GM19238 (cell line): ENCODE data around the gene ZFYVE28.

Experiments used
- DNase-seq: peaks from one replicate; pipeline ENCODE4 v3.0.0; 2011; ENCODE audit warnings: low spot score; ENCODE audit not compliant: insufficient read length

ZFYVE28 gene

DNA sequence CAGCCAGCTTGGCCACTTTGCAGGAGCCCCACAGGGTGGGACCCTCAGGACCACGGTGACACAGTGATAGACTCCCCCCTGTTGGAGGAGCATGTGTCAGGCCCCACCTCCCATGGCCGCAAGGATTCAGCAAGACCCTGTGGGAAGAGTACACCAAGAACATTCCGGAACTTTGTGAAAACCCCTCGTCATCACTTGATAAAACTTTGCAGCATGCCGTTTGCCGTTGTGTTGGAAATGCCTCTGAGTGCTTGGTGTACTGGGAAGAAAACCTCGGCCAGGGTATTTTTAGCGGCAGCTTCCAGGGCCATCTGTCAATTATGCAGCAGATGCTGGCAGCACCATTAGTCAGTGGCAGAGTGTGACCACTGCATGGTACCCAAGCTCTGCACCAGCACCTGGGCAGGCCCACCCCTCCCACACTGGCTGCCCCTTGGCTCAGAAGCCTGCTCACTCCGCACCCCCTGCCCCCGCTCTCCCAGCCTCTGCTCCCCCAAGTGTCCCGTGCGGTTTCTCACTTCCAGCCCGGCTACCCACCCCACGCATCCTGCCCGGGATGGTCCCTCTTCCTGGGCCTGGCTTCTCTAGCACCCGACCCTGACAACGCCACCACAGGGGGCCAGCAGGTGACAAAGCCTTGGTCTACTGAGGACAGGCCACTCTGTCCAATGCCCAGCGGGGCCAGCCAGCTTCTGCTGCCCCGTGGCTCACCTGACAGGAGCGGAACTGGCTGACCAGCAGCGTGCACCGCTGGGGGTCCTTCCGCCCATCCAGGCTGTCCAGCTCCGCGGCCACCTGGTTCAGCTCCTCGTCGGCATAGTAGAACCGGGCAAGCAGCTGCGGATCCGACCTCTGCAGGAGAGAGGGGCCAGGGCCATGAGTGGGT is 65.0 kb downstream of the ZFYVE28 start:
- DNase-seq: no peak

DNA sequence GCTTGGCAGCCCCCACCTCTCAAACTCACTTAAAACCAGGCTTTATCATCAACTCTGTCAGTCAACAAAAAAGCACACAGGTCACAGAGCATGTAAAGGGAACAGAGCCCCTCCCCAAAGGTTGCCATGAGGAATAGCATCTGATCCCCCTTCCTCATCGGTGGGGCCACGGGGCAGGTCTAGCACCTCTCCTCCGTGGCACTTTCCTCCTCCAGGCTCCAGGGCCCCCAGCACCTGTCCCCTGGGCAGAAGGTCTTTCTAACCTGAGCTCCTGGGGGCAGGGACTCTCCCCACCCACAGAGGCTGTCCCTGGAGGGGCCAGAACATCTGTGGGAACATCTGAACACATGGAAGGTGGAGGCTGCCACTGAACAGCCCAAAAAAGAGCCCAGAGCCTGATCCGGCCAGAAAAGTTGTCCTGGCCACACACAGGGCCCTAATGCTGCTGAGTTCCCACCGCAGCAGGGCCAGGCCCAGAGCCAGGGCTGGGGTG is 65.7 kb downstream of the ZFYVE28 start:
- DNase-seq: no peak

DNA sequence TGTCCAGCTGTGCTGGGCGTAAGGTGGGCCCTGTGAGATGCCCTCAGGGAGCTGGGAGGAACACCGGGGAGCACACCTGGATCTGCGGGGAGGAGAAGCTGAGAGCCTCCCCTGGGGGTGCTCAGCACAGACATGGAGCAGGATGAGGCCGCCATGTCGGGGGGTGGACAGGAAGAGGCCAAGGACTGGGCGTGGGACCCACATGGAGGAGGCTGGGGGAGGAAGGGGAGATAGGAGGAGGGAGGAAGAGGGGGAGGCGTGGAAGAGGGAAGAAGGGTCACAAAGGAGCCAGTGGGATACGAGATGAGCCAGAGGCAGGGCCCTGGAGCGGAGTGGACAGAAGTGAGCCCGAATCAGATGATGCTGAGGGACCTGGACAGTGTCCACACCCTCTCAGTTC is 66.3 kb downstream of the ZFYVE28 start:
- DNase-seq: no peak

DNA sequence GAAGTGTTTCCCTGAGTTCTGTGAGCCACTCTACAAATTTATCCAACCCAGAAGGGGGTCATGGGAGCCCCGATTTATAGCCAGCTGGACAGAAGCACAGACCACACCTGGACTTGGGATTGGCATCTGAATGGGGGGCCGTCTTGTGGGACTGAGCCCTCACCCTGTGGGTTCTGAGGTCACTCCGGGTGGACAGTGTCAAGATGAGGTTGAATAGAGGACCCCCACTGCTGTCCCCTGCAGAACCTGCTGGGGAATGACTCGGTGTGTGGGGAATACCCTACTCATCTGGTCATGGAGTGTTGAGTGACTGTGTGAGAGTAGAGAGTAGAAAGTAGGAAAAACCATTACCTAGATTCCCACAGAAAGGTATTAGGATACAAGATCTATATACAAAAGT is 67.5 kb downstream of the ZFYVE28 start:
- no peak for DNase-seq

DNA sequence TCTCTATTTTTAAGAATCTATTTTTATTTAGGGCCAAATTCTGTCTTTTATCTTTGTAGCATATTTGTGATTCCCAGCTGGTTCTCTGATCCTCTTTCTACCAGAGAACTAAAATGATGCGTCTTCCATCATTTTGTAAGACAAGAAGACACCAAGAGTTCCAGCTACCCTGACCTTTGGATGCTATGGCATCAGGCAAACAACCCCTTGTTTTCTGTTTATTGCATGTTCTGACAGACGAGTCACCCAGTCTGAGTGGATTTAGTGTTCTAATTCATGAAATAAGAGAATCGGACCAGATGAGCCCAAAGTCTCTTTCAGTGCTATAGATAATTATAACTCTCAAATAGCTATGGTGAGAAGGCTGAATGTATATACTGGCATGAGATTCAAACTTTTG is 69.7 kb downstream of the ZFYVE28 start:
- no peak for DNase-seq

DNA sequence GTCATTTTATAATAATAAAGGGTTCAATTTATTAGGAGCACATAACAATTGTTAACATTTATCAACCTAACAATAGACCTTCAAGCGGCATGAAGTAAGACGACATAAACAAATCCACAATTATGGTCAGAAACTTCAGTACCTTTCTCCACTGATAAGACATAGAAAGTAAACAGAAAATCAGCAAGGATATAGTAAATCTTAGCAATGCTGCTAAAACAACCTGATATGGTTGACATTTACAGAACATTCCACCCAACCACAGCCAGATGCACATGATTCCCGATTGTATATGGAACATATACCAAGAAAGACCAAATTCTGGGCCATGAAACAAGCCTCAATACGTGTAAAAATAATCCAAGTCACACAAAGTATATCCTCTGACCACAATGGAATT is 71.3 kb downstream of the ZFYVE28 start:
- DNase-seq: no peak

DNA sequence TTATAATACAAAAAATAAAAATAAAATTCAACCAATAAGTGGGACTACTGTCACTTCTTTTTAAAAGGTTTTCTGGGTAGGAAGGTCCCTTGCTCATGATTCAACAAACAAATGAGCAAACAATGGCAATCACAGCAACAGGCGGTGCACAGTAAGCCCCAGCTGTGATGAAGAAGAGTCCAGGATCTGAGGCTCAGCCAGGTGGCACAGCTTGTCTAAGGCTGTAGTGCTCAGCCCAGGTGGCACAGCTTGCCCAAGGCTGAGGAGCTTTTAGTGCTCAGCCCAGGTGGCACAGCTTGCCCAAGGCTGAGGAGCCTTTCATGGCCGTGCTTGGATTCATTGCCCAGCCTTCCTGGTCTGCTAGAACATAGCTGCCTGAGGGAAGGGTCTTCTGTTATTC is 75.0 kb downstream of the ZFYVE28 start:
- no peak for DNase-seq

DNA sequence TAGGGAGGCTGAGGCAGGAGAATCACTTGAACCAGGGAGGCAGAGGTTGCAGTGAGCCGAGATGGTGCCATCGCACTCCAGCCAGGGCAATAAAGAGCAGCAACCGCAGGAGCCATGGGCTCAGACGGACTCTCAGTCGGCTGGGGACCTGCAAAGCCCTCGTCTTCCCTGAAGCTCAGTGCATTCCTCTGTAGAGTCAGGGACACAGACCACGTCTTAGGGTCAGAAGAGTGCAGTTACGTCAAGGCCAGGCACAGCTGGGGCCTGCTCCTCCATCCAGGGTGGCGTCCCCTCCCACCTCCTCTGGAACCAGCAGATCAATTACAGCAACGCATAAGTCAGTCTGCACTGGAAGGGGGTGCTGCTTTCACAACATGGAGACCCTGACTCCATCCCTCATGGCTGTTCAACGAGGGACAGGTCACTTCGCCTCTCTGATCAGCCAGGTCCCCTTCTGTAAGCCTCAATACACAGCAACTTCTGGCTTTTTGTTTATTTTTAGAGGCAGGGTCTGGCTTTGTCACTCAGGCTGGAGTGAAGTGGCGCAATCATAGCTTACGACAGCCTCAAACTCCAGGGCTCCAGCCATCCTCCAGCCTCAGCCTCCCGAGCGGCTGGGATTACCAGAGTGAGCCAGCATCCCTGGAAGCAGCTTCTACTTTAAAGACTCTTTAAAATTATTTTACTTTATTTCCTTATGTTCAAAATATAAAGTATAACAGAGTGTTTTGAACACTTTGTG is 76.4 kb downstream of the ZFYVE28 start:
- no peak for DNase-seq

DNA sequence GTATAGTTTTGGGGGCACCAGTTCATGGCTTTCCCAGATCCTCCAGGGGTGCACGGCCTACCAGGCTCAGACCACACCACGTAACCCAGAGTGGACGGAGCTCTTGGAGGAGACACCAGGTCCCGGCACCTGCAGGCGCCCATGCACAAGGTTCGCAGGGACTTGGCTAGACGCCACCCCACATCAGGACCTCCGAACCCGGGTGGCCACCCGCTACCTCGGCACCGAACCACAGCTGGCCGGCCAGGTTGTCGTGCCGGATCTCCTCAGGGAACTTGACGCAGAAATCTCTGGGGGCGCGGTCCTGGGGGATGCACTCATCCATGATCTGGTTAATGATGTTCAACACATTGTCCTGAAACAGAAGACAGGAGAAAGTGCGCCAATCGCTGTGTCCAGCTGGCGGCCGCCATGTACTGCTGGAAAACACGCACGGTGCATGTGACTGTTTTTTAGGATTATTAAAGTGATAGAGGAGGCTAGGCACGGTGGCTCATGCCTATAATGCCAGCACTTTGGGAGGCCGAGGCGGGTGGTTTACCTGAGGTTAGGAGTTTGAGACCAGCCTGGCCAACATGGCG is 77.1 kb downstream of the ZFYVE28 start:
- no peak for DNase-seq

DNA sequence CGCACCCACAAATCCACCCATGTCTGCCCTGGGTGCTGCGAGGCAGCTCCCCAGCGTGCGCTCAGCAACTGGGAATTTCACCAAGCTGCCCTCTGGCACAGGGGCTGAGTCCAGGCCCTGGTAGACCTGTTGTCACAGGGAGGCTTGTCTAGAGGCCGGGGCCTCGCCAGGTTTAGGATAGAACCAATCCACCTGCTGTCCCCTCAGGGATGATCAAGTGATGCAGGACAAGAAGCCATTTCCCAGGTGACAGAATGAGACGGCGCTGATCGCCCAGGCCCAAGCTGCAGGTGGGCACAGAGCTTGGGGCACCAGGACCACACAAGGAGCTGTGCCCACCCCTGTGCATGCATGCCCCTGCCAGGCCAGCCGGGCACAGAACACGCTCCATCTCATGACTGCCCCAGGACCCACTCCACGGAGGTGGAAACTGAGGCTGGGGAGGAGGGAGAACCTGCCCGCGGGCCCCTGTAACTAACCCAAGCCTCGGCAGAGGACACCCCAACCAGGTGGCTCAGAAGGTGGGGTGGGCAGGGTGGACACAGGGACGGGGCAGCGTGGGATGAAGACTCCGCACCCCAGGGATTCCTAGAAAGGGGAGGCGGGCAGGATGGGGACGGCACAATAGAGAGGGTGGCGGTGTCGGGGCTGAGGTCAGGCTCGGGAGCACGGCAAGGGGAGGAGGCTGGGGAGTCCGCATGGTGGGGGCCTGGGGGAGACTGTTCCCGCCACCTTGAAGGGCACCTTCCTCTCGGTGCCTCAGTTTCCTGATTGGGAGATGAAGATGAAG is 78.0 kb downstream of the ZFYVE28 start:
- no peak for DNase-seq

DNA sequence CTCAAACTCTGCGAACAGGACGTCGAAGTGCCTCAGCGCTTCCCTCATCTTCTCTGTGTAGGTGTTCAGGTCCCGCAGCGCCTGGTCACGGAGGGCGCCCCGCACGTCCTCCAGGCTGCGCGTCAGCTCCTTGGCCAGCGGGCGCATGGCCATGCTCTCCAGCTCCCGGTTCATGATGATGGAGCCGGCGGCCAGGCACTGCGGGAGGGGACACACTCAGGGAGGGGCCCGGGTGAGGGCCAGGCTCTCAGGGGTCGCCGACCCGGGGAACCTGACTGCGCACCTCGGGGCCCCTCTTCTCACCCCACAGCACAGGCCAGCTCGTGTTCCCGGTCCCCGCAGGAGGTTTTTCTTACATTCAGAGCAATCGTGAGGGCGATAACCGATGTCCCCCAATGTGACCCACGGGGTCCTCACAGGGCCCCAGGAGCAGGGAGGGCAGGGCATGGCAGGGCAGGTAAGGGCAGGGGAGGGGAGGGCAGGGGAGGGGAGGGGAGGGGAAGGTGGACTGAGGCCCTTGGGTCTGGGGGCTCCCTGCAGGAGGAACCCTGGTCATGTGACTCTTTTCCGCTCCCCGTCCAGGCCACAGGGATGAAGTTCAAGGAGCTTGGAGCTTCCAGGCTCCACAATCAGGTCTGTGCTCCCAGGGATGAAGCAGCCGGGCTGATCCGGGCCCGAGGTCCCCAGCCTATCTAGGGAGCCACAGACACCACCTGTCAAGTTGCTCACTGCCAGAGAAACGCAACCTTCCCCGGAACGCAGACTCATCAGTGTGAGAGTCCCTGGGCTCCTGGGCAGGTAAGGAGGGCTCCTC is 78.8 kb downstream of the ZFYVE28 start:
- no peak for DNase-seq

DNA sequence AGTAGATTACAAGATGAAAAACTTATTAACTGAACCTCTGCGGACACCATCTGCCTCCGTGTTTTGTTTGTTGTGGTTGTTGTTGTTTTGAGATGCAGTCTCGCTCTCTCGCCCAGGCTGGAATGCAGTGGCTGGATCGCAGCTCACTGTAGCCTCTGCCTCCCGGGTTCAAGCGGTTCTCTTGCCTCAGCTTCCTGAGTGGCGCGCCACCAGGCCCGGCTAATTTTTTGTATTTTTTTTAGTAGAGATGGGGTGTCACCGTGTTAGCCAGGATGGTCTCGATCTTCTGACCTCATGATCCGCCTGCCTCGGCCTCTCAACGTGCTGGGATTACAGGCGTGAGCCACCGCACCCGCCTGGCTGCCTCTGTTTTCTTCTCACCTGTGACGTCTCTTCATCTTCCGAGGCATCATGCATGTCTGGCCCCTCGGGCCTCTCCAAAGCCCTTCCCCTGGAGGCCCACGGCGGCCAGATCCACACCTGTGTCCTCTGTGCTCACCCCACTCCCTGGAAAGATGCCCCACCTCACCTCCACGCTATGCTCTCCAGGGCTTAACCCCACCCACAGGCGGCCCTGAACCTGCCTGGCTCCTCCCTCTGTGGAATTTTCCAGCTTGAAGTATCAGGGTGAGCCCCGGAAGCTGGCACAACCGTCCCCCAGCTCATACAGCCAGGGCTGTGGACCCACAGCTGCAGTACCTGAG is 79.5 kb downstream of the ZFYVE28 start:
- DNase-seq: no peak

DNA sequence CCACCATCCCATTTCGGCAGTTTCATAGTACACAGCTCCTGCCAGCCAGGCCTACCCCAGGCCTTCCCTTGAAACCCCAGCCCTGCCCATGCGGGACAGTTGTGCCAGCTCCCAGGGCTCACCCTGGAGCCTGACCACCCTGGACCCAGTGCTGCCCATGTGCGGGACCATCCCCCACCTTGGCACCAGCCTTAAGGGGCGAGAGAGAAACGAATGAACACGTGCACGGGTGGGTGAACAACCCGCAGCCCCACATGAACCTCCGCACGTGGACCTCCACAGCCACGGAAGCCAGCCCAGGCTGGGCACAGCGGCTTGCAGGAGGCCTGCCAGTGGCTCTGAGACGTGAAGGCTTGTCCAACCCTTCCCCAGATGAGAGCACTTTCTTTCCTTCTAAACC is 80.5 kb downstream of the ZFYVE28 start:
- no peak for DNase-seq

DNA sequence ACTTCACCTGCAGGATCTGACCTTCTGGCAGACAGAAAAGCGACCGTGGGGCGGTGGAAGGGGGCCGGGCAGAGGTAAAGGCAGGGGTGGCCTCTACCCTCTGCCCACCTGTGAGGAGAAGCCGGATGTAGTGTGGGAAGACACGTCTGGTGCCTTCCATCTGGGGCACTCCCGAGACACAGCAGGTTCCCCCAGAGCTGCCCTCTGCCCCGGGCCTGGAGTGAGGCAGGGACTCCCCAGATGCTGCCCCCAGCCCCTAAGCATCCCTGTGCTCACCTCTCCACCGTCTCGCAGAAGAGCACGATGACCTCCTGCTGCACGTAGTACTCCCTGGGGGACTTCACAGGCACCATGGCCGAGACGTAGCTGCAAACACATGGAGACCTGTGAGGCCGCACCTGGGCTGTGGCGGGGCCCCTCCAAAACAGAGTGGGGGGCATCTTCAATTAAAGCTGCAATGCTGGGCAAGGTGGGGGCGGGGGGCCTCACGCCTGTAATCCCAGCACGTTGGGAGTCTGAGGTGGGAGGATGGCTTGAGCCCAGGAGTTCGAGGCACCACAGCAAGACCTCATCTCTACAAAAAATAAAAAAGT is 81.2 kb downstream of the ZFYVE28 start:
- DNase-seq: no peak

DNA sequence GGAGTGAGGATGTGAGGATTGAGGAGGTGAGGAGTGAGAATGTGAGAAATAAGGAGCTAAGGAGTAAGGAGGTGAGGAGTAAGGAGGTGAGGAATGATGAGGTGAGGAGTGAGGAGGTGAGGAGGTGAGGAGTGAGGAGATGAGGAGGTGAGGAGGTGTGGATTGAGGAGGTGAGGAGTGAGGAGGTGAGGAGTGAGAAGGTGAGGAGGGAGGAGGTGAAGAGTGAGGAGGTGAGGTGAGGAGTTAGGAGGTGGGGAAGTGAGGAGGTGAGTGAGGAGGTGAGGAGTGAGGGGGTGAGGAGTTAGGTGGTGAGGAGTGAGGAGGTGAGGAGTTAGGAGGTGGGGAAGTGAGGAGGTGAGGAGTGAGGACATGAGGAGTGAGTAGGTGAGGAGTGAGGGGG is 81.8 kb downstream of the ZFYVE28 start:
- no peak for DNase-seq

DNA sequence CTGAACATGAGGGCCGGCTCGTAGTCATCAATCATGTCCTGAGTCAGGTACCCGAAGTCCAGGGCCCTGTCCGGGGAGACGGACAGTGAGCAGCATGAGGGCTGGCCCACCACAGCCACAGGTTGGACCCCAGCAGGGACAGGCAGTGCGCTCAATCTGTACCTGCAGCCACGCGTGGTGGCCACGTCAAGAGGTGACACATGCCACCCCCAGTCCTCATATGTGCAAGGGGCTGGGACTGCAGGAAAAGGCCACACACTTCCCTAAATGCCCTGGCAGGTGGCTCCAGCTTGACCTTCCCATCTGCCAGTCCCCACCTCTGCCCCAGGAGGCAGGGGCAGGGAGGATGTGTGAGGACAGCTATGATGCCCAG is 82.7 kb downstream of the ZFYVE28 start:
- no peak for DNase-seq

DNA sequence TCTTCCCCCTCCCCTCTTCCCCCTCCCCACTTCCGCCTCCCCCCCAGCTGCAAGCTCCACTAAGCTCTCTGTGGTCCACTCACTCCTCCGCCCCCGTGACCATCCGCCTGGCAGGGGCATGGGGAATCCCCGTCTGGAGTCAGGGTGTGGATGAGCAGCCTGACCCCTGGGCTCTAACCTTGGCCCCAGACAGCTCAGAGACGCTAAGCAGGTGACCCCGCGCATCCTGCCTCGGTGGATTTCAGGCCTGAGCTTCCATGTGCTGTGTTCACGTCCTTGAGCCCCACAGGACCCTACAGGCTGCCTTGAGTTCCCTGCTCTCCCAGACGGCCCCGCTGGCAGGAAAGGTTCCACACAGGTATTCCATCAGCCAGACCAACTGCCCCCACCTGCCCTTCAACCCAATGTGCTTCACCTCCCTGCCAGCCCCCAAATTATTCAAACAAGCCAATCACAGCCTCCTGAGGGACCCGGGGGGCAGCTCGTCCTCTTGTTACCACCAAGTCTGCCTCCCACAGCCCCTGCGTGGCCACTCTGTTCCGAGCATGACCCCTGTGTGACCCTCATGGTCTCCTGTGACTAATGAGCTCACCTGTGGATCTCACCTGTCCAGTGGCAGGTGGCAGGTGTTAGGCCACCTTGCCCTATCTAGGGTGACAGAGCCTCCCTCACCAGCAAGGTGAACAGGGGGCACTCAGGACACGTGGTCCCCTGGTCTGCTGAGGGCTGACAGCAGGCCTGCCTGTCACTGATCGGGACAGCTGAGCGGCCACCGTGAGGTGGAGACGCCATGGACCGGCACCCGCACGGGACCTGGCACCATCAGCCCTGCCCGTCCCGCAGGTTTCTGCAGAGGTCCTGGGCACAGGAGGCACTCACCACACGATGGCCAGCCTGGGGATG is 83.4 kb downstream of the ZFYVE28 start:
- DNase-seq: no peak

DNA sequence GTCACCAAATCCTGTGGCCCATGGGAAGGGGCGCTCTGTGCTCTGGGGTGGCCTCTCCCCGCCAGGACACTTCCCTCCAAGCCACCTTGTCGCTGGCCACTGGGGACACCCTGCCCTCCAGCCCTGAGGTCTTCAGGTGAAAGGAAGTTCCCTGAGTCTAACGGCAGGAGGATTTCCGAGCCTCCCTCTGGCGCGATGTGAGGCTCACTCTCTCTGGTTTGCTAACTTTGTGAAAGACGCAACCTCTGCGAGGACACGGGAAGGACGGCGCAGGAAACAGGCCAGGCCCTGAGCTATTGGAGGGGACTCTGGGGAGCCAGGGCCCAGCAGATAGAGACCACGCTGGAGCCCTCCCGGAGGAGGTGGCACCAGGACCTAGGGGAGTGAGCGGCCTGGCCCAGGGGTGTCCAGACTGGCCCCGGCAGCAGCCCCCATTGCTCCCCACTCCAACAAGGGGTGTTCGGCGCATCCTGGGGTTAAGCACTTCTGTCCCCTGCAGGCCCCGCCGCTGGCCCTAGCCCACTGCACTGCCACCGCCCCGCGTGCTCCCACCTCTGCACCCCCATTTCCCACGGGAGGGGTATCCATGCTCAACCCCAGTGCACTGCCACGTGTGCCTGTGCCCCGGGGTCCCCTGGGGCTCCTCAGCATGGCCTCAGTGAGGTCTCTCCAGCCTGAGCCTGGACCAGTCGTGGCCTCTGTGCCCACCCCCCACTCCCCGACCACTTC is 84.4 kb downstream of the ZFYVE28 start:
- no peak for DNase-seq
